Ishikawa (cell line): Measurements from ENCODE around the gene TWNK.

Experiments used
- CREB1 ChIP-seq: IDR thresholded peaks from 2 replicates; pipeline ENCODE4 v1.6.1; 2012; ENCODE audit warnings: low read depth
- EP300 ChIP-seq: IDR thresholded peaks from 2 replicates; pipeline ENCODE4 v1.6.1; 2012; ENCODE audit warnings: borderline replicate concordance
- FOXM1 ChIP-seq: IDR thresholded peaks from 2 replicates; pipeline ENCODE4 v1.6.1; 2012; ENCODE audit warnings: low read depth, borderline replicate concordance
- NFIC ChIP-seq: IDR thresholded peaks from 2 replicates; pipeline ENCODE4 v1.6.1; 2012
- RAD21 ChIP-seq: IDR thresholded peaks from 2 replicates; pipeline ENCODE4 v1.6.1; 2012; ENCODE audit warnings: low read depth
- TAF1 ChIP-seq: IDR thresholded peaks from 2 replicates; pipeline ENCODE4 v1.6.1; 2012; ENCODE audit warnings: low read depth, mild to moderate bottlenecking
- YY1 ChIP-seq: IDR thresholded peaks from 2 replicates; pipeline ENCODE4 v1.6.1; 2012; ENCODE audit warnings: low read depth
- TF ChIP-seq, protein P1 (sequence below): IDR thresholded peaks from 2 replicates; pipeline ENCODE4 v1.6.1; 2012; ENCODE audit warnings: low read depth, mild to moderate bottlenecking
- TF ChIP-seq, protein P2 (sequence below): IDR thresholded peaks from 2 replicates; pipeline ENCODE4 v1.6.1; 2012

GRCh38 chr10:101005869-101006567 lies 18.7 kb downstream of the TWNK start:
- TF ChIP-seq, protein P1, sequence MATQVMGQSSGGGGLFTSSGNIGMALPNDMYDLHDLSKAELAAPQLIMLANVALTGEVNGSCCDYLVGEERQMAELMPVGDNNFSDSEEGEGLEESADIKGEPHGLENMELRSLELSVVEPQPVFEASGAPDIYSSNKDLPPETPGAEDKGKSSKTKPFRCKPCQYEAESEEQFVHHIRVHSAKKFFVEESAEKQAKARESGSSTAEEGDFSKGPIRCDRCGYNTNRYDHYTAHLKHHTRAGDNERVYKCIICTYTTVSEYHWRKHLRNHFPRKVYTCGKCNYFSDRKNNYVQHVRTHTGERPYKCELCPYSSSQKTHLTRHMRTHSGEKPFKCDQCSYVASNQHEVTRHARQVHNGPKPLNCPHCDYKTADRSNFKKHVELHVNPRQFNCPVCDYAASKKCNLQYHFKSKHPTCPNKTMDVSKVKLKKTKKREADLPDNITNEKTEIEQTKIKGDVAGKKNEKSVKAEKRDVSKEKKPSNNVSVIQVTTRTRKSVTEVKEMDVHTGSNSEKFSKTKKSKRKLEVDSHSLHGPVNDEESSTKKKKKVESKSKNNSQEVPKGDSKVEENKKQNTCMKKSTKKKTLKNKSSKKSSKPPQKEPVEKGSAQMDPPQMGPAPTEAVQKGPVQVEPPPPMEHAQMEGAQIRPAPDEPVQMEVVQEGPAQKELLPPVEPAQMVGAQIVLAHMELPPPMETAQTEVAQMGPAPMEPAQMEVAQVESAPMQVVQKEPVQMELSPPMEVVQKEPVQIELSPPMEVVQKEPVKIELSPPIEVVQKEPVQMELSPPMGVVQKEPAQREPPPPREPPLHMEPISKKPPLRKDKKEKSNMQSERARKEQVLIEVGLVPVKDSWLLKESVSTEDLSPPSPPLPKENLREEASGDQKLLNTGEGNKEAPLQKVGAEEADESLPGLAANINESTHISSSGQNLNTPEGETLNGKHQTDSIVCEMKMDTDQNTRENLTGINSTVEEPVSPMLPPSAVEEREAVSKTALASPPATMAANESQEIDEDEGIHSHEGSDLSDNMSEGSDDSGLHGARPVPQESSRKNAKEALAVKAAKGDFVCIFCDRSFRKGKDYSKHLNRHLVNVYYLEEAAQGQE = no peak
- no peak for TF ChIP-seq CREB1
- no peak for TF ChIP-seq EP300
- TF ChIP-seq, protein P2, sequence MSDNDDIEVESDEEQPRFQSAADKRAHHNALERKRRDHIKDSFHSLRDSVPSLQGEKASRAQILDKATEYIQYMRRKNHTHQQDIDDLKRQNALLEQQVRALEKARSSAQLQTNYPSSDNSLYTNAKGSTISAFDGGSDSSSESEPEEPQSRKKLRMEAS = no peak
- TF ChIP-seq YY1 = no peak
- TF ChIP-seq FOXM1 = no peak
- TF ChIP-seq TAF1 = no peak
- no peak for TF ChIP-seq NFIC
- TF ChIP-seq RAD21 = no peak
